SU-DHL-6 (cell line): ENCODE results near the gene PPP6R3.

Source experiments
- H2AFZ ChIP-seq: fragments of 200-600 bp; sonication (generic); 2 replicates; pipeline ENCODE4 v1.6.1; 2014; ENCODE audit warnings: low read depth, mild to moderate bottlenecking, moderate library complexity, mixed read lengths, antibody characterized with exemption, low read length; ENCODE audit not compliant: severe bottlenecking
- H3F3A ChIP-seq: fragments of 200-600 bp; shearing (Covaris generic); 2 replicates; pipeline ENCODE4 v1.6.0; 2016; ENCODE audit warnings: antibody characterized with exemption, mild to moderate bottlenecking; ENCODE audit not compliant: insufficient read depth
- H3K27ac ChIP-seq: fragments of 200-600 bp; sonication (generic); 2 replicates; pipeline ENCODE4 v1.5.1; 2016; ENCODE audit warnings: low read depth, mild to moderate bottlenecking, low read length, moderate library complexity, mixed read lengths
- H3K27me3 ChIP-seq: fragments of 200-600 bp; sonication (generic), shearing (Covaris generic); 2 replicates; pipeline ENCODE4 v1.6.0; 2014; ENCODE audit warnings: mild to moderate bottlenecking, low read length
- H3K36me3 ChIP-seq: fragments of 200-600 bp; sonication (generic); 2 replicates; pipeline ENCODE4 v1.6.1; 2014; ENCODE audit warnings: mild to moderate bottlenecking, low read length, mixed read lengths
- H3K4me2 ChIP-seq: fragments of 300-600, 200-600 bp; shearing (Covaris generic), sonication (generic); 2 replicates; pipeline ENCODE4 v1.6.0; 2014; ENCODE audit warnings: low read length, low read depth, mild to moderate bottlenecking; ENCODE audit not compliant: poor library complexity, severe bottlenecking
- H3K4me3 ChIP-seq: fragments of 200-600 bp; sonication (generic); 2 replicates; pipeline ENCODE4 v1.5.1; 2014; ENCODE audit warnings: antibody characterized with exemption, low read length, mild to moderate bottlenecking, mixed read lengths; ENCODE audit not compliant: insufficient read depth, poor library complexity, severe bottlenecking
- H3K79me2 ChIP-seq: fragments of 200-600 bp; sonication (generic); 2 replicates; pipeline ENCODE4 v1.6.1; 2014; ENCODE audit warnings: mild to moderate bottlenecking, low read length, moderate library complexity; ENCODE audit not compliant: insufficient read depth
- H3K9ac ChIP-seq: fragments of 200-600 bp; sonication (generic); 2 replicates; pipeline ENCODE4 v1.7.0; 2014; ENCODE audit warnings: mild to moderate bottlenecking, low read length
- H3K9me2 ChIP-seq: fragments of 200-600 bp; sonication (generic); replicated peaks from 2 replicates; pipeline ENCODE4 v1.6.1; 2014; ENCODE audit warnings: low read length; ENCODE audit not compliant: insufficient read depth
- H3K9me3 ChIP-seq: fragments of 200-600 bp; sonication (generic); 2 replicates; pipeline ENCODE4 v1.6.1; 2014; ENCODE audit warnings: low read length, mixed read lengths; ENCODE audit not compliant: insufficient read depth
- H4K20me1 ChIP-seq: fragments of 200-600 bp; sonication (generic); 2 replicates; pipeline ENCODE4 v1.6.1; 2014; ENCODE audit warnings: low read depth, mild to moderate bottlenecking, antibody characterized with exemption, low read length, moderate library complexity, mixed read lengths
- EZH2phosphoT487 ChIP-seq: fragments of 200-600 bp; sonication (generic), shearing (Covaris generic); conservative IDR thresholded peaks from 2 replicates; pipeline ENCODE4 v1.6.1; 2018; ENCODE audit warnings: mild to moderate bottlenecking, antibody characterized with exemption, low read length, moderate library complexity, mixed read lengths
- TF ChIP-seq, protein P1 (sequence below): fragments of 200-600 bp; sonication (generic); IDR thresholded peaks from one replicate; pipeline ENCODE4 v1.5.1; 2017; ENCODE audit warnings: antibody characterized with exemption, mild to moderate bottlenecking, low read length, moderate library complexity; ENCODE audit not compliant: insufficient read depth, poor library complexity, severe bottlenecking

The PPP6R3 gene

DNA sequence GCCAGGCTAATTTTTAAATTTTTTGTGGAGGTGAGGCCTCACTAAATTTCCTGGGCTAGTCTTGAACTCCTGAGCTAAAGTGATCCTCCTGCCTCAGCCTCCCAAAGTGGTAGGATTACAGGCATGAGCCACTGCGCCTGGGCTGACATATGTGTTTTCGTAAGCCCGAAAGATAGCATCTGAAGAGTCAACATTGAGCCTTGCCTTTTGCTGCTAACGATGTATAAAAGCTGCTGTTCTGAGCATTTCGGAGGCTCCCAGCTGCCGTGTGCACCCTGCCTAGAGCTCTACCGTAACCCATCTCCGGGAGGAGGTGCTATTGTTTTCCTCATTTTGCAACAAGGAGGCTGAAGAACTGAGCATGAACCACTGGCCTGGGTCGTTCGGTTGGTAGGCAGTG, 18.1 kb upstream of the PPP6R3 start:
- no peaks in the 10 kb centered on the region for H4K20me1 ChIP-seq
- no peaks in the 10 kb centered on the region for H3K27me3 ChIP-seq
- H3K4me3 ChIP-seq, result no peak overlapping the region
- H3K27ac ChIP-seq, result no peak overlapping the region
- TF ChIP-seq, protein P1, sequence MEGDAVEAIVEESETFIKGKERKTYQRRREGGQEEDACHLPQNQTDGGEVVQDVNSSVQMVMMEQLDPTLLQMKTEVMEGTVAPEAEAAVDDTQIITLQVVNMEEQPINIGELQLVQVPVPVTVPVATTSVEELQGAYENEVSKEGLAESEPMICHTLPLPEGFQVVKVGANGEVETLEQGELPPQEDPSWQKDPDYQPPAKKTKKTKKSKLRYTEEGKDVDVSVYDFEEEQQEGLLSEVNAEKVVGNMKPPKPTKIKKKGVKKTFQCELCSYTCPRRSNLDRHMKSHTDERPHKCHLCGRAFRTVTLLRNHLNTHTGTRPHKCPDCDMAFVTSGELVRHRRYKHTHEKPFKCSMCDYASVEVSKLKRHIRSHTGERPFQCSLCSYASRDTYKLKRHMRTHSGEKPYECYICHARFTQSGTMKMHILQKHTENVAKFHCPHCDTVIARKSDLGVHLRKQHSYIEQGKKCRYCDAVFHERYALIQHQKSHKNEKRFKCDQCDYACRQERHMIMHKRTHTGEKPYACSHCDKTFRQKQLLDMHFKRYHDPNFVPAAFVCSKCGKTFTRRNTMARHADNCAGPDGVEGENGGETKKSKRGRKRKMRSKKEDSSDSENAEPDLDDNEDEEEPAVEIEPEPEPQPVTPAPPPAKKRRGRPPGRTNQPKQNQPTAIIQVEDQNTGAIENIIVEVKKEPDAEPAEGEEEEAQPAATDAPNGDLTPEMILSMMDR, result no peak
- no peak for TF ChIP-seq EZH2phosphoT487
- H3K9me2 ChIP-seq, result no peaks in the 10 kb centered on the region
- no peaks in the 10 kb centered on the region for H3K79me2 ChIP-seq
- H2AFZ ChIP-seq, result no peak overlapping the region
- H3K9me3 ChIP-seq, result no peaks in the 10 kb centered on the region
- H3K36me3 ChIP-seq, result no peaks in the 10 kb centered on the region
- no peaks in the 10 kb centered on the region for H3F3A ChIP-seq
- no peak overlapping the region for H3K4me2 ChIP-seq
- no peak overlapping the region for H3K9ac ChIP-seq

DNA sequence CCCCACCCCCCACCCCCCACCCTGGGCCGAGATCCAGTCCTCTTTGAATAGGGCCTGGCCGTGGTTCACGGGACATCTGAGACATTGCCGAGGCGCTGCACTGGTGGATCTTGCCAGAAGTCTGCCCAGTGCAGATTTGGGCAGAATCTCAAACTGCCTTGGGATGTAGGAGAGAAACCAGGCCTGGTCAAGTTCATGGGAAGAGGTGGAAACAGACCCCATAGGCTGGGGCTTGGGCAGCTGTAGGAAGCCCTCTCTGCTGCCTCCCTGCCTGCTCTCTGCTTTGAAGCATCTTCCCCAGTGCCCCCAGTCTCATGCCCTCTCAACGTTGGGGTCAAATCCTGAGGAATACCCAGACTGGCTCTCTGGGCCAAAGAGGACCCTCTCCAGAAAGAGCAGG, 16.0 kb upstream of the PPP6R3 start:
- Histone ChIP-seq H3K9ac (no peak overlapping the region), H3K27ac (no peak overlapping the region), H3K9me2 (no peaks in the 10 kb centered on the region), H3K4me3 (no peak overlapping the region), H4K20me1 (no peaks in the 10 kb centered on the region), H3K9me3 (no peaks in the 10 kb centered on the region), H3K79me2 (no peaks in the 10 kb centered on the region), H3K27me3 (no peaks in the 10 kb centered on the region), H3F3A (no peaks in the 10 kb centered on the region), H2AFZ (no peak overlapping the region), H3K36me3 (no peaks in the 10 kb centered on the region), H3K4me2 (no peak overlapping the region)
- TF ChIP-seq, protein P1, result no peak
- TF ChIP-seq EZH2phosphoT487, result no peak

DNA sequence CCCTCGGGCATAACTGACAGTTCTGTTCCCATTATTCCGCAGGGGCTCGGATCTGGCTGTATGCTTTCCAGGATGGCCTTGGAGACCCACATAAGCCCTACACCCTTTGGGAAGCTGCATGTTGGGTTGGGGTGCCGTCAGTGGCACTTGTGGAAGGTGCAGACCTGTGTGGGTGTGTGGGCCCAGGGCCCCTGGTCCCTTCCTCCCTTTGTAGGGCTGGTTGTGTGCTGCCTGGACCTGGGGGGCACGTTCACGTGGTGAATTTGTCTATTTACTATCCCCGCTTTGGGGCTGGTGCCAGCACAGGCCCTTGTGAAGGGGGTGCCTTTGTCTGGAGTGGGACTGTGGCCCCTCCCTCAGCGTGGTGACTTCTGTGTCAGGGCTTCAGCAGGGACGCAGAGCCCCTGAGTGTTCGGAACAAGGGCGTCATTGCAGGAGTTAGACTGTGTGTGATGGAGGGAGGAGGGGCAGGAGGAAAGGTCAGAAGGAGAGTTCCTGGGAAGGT, 15.0 kb upstream of the PPP6R3 start:
- Histone ChIP-seq H2AFZ (no peak overlapping the region), H3K9me2 (no peaks in the 10 kb centered on the region), H3K4me2 (no peak overlapping the region), H3F3A (no peaks in the 10 kb centered on the region), H3K9me3 (no peaks in the 10 kb centered on the region), H3K27ac (no peak overlapping the region), H3K27me3 (no peaks in the 10 kb centered on the region), H3K79me2 (no peaks in the 10 kb centered on the region), H3K4me3 (no peak overlapping the region), H3K36me3 (no peaks in the 10 kb centered on the region), H4K20me1 (no peaks in the 10 kb centered on the region), H3K9ac (no peak overlapping the region)
- TF ChIP-seq, protein P1, result no peak
- no peak for TF ChIP-seq EZH2phosphoT487
